Activated CD4-positive, alpha-beta T cell treated with anti-CD3 and anti-CD28 coated beads for 24 hours (primary cell): ENCODE measurements around the gene GAPVD1.
"Not testable (repeated sequence)": the region's sequence is repeated elsewhere in the genome, so short reads cannot be mapped to it uniquely, and the experiment has no call there.

Experiments used
- DNase-seq, 2 donors: peaks; one replicate each; pipeline ENCODE4 v3.0.0-alpha.2; 2020; ENCODE audit warnings: low read depth in 2 of 2

Gene GAPVD1

GRCh38 chr9:125255781-125256391 lies 5.7 kb upstream of the GAPVD1 start:
- no peak for DNase-seq

DNA sequence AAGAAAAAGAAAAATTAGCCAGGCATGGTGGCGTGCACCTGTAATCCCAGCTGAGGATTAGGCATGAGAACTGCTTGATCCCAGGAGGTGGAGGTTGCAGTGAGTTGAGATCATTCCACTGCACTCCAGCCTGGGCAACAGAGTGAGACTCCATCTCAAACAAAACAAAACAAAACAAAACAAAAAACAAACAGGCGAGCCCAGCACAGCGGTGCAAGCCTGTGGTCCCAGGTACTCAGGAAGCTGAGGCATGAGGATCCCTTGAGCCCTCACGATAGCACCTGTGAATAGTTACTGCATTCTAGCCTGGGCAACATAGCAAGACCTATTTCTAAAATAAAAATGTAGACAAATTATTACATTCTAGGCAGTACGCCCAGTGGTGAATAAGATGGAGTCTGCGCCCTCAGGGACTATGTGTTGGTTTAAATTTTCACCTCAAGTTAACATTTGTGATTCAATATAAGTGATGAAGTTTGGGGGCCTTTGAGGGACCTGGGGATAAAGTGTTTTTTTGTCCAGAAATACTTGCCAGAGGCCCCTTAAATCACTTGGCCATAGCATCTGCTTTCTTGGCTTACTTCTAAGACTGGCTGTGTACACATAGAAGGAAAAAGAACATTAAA lies 3.4 kb upstream of the GAPVD1 start:
- no peak for DNase-seq

DNA sequence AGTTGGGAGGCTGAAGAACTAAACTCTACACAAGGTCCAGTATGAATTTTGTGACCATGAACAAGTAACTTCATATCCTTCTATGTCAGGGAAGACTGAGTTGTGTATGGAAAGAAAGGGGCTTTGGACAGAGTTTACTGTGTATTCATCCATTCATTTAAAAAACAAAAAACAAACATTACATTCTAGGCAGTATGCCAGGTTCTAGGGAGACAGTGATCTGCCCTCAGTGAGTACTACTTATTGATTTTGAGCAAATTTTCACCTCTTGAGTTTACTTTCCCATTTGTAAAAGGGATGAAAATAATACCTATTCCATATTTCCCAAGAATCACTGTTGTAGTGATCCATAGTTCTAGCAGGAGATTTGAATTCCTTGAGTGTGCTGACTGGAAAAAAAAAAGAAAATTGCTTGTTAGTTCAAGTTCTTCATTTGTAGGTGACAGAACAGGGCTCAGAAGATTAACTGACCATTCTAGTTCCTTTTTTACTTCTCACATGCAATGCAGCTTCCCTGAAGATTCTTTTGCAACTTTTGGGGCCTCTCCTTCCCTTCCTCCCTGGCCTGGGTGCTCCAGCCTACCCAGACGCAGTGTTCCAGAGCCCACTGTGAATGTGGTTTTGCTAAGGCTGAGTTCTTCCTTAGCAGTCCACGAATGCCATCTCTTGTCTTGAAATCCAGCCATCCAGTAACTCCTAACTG lies 2.6 kb upstream of the GAPVD1 start:
- DNase-seq: no peak

- no peak for DNase-seq
Measured at GRCh38 chr9:125260561-125260960, 1.1 kb upstream of the GAPVD1 start.

DNA sequence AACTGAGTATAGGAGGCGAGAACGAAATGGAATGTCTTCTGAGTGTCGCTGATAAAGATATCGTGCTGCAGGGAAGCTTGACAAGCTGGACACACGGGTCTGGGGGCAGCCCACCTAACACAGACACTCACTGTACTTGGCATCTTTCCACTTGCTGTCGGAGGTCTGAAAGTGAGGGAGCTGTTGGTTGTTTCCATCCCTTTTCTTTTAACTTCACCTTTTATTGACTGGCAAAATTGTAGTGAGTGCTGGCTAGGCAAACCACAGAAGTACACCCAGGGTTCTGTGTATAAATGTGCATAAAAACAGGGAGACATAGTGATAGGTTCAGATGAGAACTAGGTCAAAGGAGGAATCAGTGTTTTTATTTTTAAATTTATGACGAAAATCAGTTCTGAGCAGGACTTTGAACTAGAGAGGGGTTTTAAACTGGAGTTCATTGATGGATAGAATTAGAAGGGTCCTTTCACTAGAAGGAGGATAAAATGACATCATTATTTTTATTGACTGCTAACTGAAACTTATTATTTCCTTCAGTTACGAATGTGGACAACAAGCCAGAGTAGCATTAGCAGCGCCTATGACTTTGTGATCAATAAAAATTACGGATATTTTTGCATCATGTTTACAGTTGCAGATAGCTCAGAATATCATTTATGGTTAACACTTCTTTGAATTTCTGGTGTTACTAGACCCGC lies 817 bp downstream of the GAPVD1 start:
- no peak for DNase-seq

- DNase-seq: not testable (repeated sequence)
Measured at GRCh38 chr9:125264068-125264467, 2.4 kb downstream of the GAPVD1 start.

DNA sequence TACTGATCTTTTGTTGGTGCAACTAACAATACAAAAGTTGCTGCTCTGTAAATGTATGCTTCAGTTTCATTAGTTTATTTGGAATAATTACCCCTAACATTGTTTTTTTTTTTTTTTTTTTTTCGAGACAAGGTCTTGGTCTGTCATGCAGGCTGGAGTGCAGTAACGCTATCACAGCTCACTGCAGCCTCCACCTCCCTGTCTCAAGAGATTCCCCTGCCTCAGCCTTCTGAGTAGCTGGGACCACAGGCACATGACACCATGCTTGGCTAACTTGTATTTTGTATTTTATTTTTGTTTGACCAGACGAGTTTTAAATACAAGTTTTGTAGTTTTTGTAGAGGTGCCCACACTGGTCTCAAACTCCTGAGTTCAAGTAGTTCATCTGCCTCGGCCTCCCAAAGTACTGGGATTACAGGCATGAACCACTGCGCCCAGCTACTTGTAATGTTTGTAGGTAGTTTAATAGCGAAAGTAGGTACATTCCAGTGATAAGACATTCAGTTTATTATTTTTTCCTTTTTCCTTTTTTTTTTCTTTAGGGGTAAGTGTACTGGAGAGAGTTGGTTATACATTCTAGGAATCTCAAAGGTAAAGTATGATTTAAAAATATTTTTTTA lies 6.9 kb downstream of the GAPVD1 start:
- no peak for DNase-seq

DNA sequence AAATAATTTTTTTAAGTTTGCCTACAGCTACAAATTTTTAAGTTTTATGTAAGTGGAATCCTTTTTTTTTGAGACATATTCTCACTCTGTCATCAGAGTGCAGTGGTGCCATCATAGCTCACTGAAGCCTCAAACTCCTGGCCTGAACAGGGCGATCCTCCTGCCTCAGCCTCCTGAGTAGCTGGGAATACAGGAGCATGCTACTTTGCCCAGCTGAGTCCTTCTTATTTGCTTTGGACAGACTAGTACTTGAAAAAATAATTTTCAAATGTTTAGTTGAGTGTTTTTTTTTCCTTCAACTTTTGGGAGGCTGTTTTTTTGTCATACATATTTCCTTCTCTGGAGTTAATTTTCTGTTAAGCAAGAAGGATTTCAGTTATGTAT lies 7.4 kb downstream of the GAPVD1 start:
- no peak for DNase-seq

- no peak for DNase-seq
Measured at GRCh38 chr9:125271081-125271480, 9.5 kb downstream of the GAPVD1 start.

GRCh38 chr9:125272697-125273096 lies 11.1 kb downstream of the GAPVD1 start:
- no peak for DNase-seq

DNA sequence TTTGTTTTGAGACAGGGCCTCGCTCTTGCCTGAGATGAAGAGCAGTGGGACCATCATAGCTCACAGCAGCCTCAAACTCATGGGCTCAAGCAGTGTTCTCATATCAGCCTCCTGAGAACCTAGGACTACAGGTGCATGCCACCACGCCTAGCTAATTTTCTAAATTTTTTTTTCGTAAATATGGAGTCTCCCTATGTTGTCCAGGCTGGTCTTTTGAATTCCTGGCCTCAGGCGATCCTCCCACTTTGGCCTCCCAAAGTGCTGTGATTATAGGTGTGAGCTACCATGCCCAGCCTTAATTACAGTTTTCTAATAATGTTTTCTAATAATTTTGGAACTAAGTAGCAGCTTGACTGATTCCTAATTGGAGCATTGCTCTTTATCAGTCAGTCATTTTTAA lies 15.1 kb downstream of the GAPVD1 start:
- DNase-seq: no peak

- no peak for DNase-seq
Measured at GRCh38 chr9:125277411-125277810, 15.8 kb downstream of the GAPVD1 start.

DNA sequence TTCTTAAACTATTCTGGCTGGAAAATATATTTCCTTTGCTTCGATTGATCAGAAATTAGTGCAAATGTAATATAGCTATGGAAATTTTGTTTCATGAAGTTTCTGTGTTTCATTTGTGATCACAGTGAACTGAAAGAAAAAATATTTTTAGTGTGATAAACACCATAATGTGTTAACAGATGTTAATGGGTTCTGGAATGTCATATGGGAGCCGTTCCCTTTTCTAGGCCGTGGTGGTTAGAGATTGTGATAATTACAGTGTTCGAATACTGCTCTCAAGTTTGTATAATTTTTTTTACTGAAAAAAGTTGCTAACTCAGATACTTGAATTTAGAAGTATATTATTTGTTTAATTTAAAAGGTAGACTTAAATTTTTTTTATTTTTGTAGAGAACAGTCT lies 19.3 kb downstream of the GAPVD1 start:
- no peak for DNase-seq

GRCh38 chr9:125284855-125285254 lies 23.2 kb downstream of the GAPVD1 start:
- DNase-seq: no peak

DNA sequence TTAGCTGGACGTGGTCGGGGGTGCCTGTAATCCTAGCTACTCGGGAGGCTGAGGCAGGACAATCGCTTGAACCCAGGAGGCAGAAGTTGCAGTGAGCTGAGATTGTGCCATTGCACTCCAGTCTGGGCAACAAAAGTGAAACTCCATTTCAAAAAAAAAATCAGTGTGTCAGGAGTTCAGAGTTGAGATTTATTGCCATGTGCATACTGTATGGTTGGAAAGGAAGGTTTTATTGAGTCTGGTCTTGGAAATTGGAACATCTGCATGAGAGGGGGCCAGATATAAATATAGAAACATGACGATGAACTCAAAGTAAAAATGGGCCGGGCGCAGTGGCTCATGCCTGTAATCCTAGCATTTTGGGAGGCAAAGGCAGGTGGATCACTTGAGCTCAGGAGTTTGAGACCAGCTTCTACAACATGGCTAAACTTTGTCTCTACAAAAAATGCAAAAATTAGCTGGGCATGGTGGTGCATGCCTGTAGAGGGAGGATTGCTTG lies 25.4 kb downstream of the GAPVD1 start:
- DNase-seq: not testable (repeated sequence)

GRCh38 chr9:125293134-125293533 lies 31.5 kb downstream of the GAPVD1 start:
- no peak for DNase-seq

GRCh38 chr9:125295657-125296056 lies 34.0 kb downstream of the GAPVD1 start:
- no peak for DNase-seq

DNA sequence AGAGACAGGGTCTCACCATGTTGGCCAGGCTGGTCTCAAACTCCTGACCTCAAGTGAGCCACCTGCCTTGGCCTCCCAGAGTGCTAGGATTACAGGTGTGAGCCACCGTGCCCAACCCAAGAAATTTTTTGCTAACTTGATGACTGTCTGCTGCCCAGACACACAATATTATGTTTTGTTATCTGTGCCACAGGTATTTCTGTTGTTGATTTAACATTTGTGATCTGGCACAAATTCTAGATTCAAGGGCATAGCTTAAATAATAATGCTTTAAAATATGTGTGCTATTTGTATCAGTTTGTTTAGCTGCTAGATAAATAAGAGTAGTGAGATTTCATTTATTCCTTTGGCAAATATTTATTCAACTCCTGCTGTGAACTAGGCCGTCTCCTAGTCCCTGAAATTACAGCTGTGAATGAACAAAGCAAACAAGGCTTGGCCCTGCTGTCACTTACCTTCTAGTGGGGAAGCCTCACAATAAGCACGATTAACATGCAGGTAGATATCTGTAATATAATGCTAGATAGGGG lies 35.3 kb downstream of the GAPVD1 start:
- DNase-seq: no peak

DNA sequence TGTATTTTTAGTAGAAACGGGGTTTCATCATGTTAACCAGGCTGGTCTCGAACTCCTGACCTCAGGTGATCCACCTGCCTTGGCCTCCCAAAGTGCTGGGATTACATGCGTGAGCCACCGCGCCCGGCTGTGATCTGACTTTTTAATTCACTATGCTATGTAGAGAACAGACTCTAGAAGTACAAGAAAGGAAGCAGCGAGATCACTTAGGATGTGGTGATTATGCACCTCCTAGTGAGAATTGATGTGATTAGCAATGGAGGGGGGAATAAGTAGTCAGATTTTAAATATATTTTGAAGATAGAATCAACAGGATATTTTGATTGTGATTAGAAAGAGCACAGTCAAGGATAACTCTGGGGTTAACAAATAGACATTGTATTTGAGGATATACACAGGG lies 36.3 kb downstream of the GAPVD1 start:
- no peak for DNase-seq

GRCh38 chr9:125302241-125302640 lies 40.6 kb downstream of the GAPVD1 start:
- DNase-seq: no peak

- no peak for DNase-seq
Measured at GRCh38 chr9:125304273-125304672, 42.6 kb downstream of the GAPVD1 start.

- DNase-seq: no peak
Measured at GRCh38 chr9:125312411-125312810, 50.8 kb downstream of the GAPVD1 start.
